Measurements from ENCODE around the gene ZCCHC14.

DNA sequence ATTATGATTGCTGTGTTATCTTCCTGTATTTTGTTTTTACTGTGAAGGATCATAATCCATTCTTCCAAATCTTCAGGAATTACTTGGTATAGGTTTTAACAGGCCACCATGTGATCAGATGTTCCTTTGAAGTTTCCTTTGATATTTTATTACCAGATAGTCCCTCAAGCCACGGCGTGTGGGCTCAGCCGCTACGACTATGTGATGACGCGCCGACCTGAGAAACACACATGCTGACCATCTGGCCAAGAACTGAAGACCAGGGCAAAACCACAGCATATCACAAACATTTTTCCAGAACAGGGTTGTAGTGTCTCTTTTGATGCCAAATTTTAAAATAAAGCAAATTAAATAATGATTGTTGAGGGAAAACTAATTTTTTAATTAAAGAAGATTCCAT lies 47.3 kb downstream of the ZCCHC14 start:
- TF ChIP-seq, protein P1, sequence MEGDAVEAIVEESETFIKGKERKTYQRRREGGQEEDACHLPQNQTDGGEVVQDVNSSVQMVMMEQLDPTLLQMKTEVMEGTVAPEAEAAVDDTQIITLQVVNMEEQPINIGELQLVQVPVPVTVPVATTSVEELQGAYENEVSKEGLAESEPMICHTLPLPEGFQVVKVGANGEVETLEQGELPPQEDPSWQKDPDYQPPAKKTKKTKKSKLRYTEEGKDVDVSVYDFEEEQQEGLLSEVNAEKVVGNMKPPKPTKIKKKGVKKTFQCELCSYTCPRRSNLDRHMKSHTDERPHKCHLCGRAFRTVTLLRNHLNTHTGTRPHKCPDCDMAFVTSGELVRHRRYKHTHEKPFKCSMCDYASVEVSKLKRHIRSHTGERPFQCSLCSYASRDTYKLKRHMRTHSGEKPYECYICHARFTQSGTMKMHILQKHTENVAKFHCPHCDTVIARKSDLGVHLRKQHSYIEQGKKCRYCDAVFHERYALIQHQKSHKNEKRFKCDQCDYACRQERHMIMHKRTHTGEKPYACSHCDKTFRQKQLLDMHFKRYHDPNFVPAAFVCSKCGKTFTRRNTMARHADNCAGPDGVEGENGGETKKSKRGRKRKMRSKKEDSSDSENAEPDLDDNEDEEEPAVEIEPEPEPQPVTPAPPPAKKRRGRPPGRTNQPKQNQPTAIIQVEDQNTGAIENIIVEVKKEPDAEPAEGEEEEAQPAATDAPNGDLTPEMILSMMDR (IDR thresholded peaks at IDR 0.05) = no peak
- no peak for TF ChIP-seq POLR2A (IDR thresholded peaks at IDR 0.05)
